Epithelial cell of esophagus (primary cell): ENCODE data around the gene RFX3.

Source experiments
- DNase-seq: peaks from one replicate; pipeline ENCODE4 v3.0.0; 2010; ENCODE audit warnings: low read depth
- H3K4me3 ChIP-seq: 2 replicates; pipeline ENCODE4 v1.5.1; 2011; ENCODE audit warnings: mild to moderate bottlenecking, low read length, control low read depth
- CTCF ChIP-seq: IDR thresholded peaks from 2 replicates; pipeline ENCODE4 v1.5.1; 2011; ENCODE audit warnings: low read depth, mild to moderate bottlenecking, low read length, control low read depth, inconsistent platforms; ENCODE audit not compliant: insufficient read depth; ENCODE audit errors: missing control alignments

The RFX3 gene

DNA sequence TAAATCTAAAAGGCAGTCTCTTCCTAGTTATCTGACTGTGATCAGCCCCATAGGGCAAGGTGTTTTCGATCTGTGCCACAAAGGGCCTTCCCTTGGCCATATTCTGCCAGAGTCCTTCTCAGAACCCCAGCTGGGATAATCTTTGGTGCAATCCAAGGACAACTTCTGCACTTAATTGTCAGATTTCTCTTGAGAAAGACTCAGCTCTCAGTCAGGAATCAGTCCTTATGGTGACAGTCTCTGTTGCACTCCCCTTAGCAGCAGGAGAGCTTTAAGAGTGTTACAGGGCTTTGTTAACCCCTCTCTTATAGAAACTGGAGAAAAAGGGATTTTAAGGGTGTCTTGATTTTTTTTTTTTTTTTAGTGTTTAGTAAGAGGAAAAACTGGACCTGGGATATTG lies 15.4 kb upstream of the RFX3 start:
- DNase-seq, result no peak
- H3K4me3 ChIP-seq, result no peak overlapping the region
- no peak for TF ChIP-seq CTCF

- DNase-seq, result no peak
- H3K4me3 ChIP-seq, result no peak overlapping the region
- no peak for TF ChIP-seq CTCF
These were observed 9.0 kb upstream of the RFX3 start for GRCh38 chr9:3534614-3535404.

DNA sequence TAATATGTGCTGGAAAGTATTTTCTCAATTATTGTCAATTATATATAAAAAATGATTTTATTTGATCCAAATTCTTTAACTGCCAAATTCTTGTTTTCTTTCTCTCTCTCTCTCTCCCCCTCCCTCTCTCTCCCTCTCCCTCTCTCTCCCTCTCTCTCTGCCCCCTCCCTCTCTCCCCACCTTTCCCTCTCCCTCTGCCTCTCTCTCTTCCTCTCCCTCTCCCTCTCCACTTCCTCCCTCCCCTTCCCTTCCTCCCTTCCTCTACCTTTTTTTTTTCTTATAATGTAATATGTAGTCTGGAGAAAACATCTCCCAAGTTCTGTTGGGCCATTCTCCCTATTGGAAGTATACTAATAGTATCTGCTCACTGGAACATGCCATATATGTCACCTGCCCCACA lies 6.4 kb upstream of the RFX3 start:
- no peak for TF ChIP-seq CTCF
- no peak for DNase-seq
- no peak overlapping the region for H3K4me3 ChIP-seq

GRCh38 chr9:3528451-3528850 lies 2.6 kb upstream of the RFX3 start:
- DNase-seq, result no peak
- TF ChIP-seq CTCF, result no peak
- no peak overlapping the region for H3K4me3 ChIP-seq

DNA sequence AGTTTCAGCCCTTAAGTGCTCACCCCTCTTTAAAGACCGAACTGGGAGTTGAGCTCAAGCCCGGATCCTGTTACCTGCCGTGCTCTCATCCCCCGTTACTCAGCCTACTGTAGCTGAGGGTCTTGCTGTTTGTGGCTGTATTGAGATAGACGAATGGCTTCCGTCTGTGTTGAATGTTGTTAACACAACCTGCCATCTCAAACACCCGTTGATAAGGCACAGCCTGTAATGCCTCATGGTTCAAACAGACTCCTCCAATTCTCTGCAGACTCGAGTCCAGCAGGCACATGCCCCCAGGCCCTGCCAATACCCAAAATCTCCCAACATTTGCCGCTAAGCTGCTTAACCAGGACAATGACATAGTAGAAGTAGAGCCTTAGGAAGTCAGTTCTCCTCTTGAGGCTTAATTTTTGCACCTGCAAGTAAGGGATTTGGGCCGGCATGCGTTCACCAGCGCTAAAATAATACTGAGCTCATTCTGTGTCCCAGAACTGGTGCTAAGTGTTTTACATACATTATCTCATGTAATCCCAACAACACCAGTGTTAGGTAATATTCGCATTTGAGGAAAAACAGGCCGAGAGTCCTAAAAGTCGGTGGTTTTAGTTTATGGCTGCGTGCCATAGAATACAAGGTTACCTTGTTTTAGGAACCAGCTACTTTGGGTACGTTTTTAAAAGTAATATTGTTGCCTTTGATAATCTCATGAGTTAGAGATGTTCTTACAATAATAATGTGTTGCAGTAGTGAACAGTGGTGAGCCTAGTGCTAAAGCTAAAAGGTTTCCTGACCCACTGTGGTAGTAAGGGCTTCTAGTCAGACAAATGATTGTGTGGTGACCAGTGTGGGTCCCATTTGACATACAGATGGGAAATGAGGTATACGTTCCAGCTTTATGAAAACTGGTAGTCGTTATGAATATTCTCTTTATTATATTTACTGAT lies 1.5 kb upstream of the RFX3 start:
- peak overlapping the region; percentile 94 for H3K4me3 ChIP-seq
- peak; percentile 19 for DNase-seq
- no peak for TF ChIP-seq CTCF

GRCh38 chr9:3526165-3526996 lies 580 bp upstream of the RFX3 start:
- H3K4me3 ChIP-seq, result peak overlapping the region; percentile 94
- TF ChIP-seq CTCF, result no peak
- peak; percentile 87 for DNase-seq
